ENCODE measurements around the gene SLC15A1.

GRCh38 chr13:98685146-98685545 lies 67.3 kb downstream of the SLC15A1 start:
- TF ChIP-seq, protein P1, sequence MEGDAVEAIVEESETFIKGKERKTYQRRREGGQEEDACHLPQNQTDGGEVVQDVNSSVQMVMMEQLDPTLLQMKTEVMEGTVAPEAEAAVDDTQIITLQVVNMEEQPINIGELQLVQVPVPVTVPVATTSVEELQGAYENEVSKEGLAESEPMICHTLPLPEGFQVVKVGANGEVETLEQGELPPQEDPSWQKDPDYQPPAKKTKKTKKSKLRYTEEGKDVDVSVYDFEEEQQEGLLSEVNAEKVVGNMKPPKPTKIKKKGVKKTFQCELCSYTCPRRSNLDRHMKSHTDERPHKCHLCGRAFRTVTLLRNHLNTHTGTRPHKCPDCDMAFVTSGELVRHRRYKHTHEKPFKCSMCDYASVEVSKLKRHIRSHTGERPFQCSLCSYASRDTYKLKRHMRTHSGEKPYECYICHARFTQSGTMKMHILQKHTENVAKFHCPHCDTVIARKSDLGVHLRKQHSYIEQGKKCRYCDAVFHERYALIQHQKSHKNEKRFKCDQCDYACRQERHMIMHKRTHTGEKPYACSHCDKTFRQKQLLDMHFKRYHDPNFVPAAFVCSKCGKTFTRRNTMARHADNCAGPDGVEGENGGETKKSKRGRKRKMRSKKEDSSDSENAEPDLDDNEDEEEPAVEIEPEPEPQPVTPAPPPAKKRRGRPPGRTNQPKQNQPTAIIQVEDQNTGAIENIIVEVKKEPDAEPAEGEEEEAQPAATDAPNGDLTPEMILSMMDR (IDR thresholded peaks at IDR 0.05) = no peak
- no peak for TF ChIP-seq POLR2A (IDR thresholded peaks at IDR 0.05)

Measured in gastroesophageal sphincter (tissue), 3 donors.